ENCODE measurements around the gene TAF10. TPM values are rescaled to one million over a fixed set of nuclear protein-coding genes. Genes with fewer than 3 reads are reported as not detected.

TAF10 gene
- total RNA-seq, 6 experiments from 2014 or later: 47.3 to 81.9 (median 60.4) TPM

GRCh38 chr11:6607190-6607795 is 4.7 kb downstream of the TAF10 start:
- H3K4me1 ChIP-seq: peaks cover 0 to 42% (median 12%) of the 10 kb centered on the region in 4 donors
- TF ChIP-seq POLR2A (IDR thresholded peaks at IDR 0.05): peak; percentile 49
- TF ChIP-seq CTCF (IDR thresholded peaks at IDR 0.05): no peak
- intact Hi-C loops (cut with DNase I): no loop called here
- H3K4me3 ChIP-seq: no peak overlapping the region
- ATAC-seq (no peak), DNase-seq (no peak)
- no peaks in the 10 kb centered on the region for H3K9me3 ChIP-seq
- no peaks in the 10 kb centered on the region for H3K27me3 ChIP-seq
- H3K27ac ChIP-seq: peak overlapping the region; percentile 55 to 91 (median 58)
- peaks cover 8 to 37% (median 19%) of the 10 kb centered on the region in 4 donors for H3K36me3 ChIP-seq

DNA sequence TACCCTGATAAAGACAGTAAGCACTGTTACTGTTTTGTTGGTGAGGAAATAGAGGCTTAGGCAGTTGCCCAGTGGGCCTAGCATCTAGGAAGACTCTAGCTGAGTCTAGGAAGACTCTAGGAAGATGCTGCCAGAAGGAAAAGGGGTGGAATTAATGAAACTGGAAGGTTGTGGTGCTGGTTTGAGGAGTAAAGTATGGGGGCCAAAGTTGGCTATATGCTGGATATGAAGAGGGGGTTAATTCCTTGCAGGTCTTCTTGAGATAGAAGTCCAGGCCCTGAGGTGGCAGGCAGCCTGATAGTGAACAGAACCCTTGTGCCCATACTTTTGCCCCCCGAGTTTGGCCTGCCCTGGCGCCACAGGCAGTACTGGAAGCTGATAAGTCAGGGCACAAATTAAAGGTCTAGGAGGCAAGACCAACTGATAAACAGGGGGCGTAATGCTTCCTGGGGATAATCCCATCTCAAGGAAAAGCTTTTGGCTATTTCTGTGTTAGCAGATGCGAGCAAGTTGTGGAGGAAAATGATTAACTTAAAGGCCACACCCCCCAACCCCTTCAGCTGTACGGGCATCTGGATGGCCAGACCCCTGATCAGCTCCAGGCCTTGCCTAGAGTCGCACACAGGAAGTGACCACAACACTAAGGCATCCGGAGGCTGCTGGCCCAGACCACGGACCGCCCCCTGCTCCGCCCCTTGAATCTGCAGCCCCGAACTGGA is 5.4 kb downstream of the TAF10 start:
- intact Hi-C loops (cut with DNase I): no loop called here
- WGBS (ENCODE audit: insufficient coverage, low coverage, low lambda C conversion rate, missing lambda C conversion rate): 11% methylated on average over 8 of the region's 11 CpGs

DNA sequence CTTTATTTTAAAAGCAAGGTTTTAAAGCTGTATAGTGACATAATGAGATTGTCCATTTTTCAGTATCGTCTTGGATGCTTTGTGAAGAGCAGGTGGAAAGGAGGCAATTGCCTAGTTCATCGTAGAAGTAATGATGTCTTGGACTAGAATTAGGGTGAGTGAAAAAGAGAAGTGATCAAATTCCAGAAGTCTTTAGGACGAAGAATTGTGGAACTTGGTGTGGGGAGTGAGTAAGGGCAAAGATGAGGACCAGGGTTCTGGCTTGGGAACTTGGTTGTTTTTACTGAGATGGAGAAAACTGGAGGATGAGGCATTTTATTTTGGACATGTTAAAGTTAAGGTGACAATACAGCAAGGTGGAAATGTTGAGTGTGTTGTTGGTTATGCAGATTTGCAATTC is 7.2 kb downstream of the TAF10 start:
- DNase-seq (no peak), ATAC-seq (no peak)
- intact Hi-C loops (cut with DNase I): no loop called here
- Histone ChIP-seq H3K4me1 (peaks cover 0 to 45% (median 16%) of the 10 kb centered on the region in 4 donors), H3K27ac (peak overlapping the region; percentile 84 to 91 (median 89)), H3K9me3 (no peaks in the 10 kb centered on the region), H3K36me3 (peaks cover 3 to 42% (median 18%) of the 10 kb centered on the region in 4 donors), H3K27me3 (no peaks in the 10 kb centered on the region), H3K4me3 (peak overlapping the region; percentile 73 to 89 (median 77))
- TF ChIP-seq POLR2A (IDR thresholded peaks at IDR 0.05) (no peak), CTCF (IDR thresholded peaks at IDR 0.05) (no peak)
- 21% methylated on average over 3 of the region's 3 CpGs for WGBS (ENCODE audit: insufficient coverage, low coverage, low lambda C conversion rate, missing lambda C conversion rate)

More for the DNA sequence above, 5.4 kb downstream of the TAF10 start:
- DNase-seq (peak; percentile 83 to 93 (median 90)), ATAC-seq (peak; percentile 72 to 81 (median 77))
- no peak overlapping the region for H3K4me3 ChIP-seq
- peak overlapping the region; percentile 75 to 91 (median 88) for H3K27ac ChIP-seq
- H3K9me3 ChIP-seq: no peaks in the 10 kb centered on the region
- TF ChIP-seq CTCF (IDR thresholded peaks at IDR 0.05) (no peak), POLR2A (IDR thresholded peaks at IDR 0.05) (peak; percentile 73)
- peaks cover 8 to 37% (median 19%) of the 10 kb centered on the region in 4 donors for H3K36me3 ChIP-seq
- peaks cover 0 to 49% (median 16%) of the 10 kb centered on the region in 4 donors for H3K4me1 ChIP-seq
- no peaks in the 10 kb centered on the region for H3K27me3 ChIP-seq

GRCh38 chr11:6604081-6604626 is 7.9 kb downstream of the TAF10 start:
- Histone ChIP-seq H3K9me3 (no peaks in the 10 kb centered on the region), H3K4me3 (peak overlapping the region; percentile 73 to 89 (median 77)), H3K36me3 (peaks cover 3 to 42% (median 15%) of the 10 kb centered on the region in 4 donors), H3K27ac (peak overlapping the region; percentile 84 to 91 (median 89)), H3K4me1 (peaks cover 0 to 51% (median 18%) of the 10 kb centered on the region in 4 donors), H3K27me3 (no peaks in the 10 kb centered on the region)
- peak; percentile 9 to 29 (median 12) for TF ChIP-seq CTCF (IDR thresholded peaks at IDR 0.05)
- TF ChIP-seq POLR2A (IDR thresholded peaks at IDR 0.05): peak; percentile 39
- intact Hi-C loops (cut with DNase I): no loop called here
- peak; percentile 42 to 51 (median 46) for ATAC-seq
- WGBS (ENCODE audit: insufficient coverage, low coverage, low lambda C conversion rate, missing lambda C conversion rate): 2% methylated on average over 17 of the region's 20 CpGs
- peak in 2 of 3 donors; percentile 59 to 62 for DNase-seq

All from right lobe of liver (tissue), 6 donors.